Measurements from ENCODE around the gene DNAJB4.
"Not testable (repeated sequence)": the region's sequence is repeated elsewhere in the genome, so short reads cannot be mapped to it uniquely, and the experiment has no call there.

Gene DNAJB4

DNA sequence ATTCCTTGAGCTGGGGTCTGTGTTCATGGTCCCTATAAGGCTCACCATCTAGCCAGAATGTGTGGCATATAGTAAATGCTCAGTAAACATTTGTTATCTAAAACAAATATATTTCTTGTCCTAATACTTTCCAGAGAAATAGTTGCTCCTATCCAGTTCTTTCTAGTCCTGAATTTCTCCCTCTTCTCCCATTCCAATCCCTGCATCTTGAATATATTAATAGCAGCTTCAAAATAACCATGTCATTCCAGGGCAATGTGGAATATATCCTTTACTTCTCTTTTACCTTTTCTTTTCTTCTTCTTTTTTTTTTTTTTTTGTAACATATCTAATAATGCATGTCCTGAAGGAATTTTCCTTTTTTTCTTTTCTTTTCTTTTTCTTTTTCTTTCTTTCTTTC is 10.4 kb downstream of the DNAJB4 start:
- TF ChIP-seq, protein P1, sequence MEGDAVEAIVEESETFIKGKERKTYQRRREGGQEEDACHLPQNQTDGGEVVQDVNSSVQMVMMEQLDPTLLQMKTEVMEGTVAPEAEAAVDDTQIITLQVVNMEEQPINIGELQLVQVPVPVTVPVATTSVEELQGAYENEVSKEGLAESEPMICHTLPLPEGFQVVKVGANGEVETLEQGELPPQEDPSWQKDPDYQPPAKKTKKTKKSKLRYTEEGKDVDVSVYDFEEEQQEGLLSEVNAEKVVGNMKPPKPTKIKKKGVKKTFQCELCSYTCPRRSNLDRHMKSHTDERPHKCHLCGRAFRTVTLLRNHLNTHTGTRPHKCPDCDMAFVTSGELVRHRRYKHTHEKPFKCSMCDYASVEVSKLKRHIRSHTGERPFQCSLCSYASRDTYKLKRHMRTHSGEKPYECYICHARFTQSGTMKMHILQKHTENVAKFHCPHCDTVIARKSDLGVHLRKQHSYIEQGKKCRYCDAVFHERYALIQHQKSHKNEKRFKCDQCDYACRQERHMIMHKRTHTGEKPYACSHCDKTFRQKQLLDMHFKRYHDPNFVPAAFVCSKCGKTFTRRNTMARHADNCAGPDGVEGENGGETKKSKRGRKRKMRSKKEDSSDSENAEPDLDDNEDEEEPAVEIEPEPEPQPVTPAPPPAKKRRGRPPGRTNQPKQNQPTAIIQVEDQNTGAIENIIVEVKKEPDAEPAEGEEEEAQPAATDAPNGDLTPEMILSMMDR (conservative IDR thresholded peaks at IDR 0.05; ENCODE audit: low read depth, low read length) = no peak
- no peak overlapping the region for H3K4me3 ChIP-seq (ENCODE audit: low read length)
- DNase-seq (ENCODE audit: low read depth) = no peak

DNA sequence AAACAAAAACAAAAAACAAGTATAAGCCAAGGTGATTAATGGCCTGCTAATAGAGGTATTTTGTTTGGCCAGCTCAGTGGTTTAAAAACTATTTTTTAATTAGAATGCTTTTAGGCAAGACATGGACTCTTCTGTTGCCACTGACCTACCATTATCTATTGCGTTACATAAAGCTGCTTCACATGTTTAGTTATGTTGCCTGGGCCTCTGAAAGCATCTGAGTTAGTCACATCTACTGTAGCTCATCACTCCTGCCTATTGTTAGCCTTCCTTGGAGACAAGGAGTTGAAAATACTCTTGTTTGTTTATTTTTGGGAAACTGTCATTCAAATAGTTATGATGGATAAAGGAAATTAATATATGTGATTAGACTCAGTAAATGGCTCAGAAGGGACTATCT is 14.3 kb downstream of the DNAJB4 start:
- H3K4me3 ChIP-seq (ENCODE audit: low read length) = no peak overlapping the region
- no peak for DNase-seq (ENCODE audit: low read depth)
- TF ChIP-seq, protein P1 (conservative IDR thresholded peaks at IDR 0.05; ENCODE audit: low read depth, low read length) = no peak

DNA sequence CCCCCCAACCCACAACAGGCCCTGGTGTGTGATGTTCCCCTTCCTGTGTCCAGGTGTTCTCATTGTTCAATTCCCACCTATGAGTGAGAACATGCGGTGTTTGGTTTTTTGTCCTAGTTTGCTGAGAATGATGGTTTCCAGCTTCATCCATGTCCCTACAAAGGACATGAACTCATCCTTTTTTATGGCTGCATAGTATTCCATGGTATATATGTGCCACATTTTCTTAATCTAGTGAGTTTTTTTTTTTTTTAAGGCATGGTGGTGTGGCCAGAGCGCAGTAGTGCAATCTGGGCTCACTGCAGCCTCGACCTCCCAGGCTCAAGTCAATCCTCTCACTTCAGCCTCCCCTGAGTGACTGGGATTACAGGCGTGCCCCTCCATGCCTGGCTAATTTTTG is 16.4 kb downstream of the DNAJB4 start:
- H3K4me3 ChIP-seq (ENCODE audit: low read length); DNase-seq (ENCODE audit: low read depth): not testable (repeated sequence)

DNA sequence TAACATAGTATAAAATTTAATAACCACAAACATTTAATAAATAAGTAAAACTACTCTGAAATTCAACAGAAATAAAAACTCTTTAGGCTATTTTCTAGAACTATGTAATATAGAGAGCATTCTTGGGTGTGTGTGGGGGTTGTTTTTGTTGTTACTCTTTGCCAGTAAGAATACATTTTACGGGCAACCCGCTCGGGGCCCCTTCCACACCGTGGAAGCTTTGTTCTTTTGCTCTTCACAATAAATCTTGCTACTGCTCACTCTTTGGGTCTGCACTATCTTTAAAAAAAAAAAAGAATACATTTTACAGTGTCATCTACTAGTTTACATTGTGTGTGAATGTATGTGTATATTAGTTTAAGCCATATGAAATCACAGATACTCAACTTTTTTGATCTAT is 25.1 kb downstream of the DNAJB4 start:
- no peak overlapping the region for H3K4me3 ChIP-seq (ENCODE audit: low read length)
- TF ChIP-seq, protein P1 (conservative IDR thresholded peaks at IDR 0.05; ENCODE audit: low read depth, low read length) = no peak
- DNase-seq (ENCODE audit: low read depth) = no peak

DNA sequence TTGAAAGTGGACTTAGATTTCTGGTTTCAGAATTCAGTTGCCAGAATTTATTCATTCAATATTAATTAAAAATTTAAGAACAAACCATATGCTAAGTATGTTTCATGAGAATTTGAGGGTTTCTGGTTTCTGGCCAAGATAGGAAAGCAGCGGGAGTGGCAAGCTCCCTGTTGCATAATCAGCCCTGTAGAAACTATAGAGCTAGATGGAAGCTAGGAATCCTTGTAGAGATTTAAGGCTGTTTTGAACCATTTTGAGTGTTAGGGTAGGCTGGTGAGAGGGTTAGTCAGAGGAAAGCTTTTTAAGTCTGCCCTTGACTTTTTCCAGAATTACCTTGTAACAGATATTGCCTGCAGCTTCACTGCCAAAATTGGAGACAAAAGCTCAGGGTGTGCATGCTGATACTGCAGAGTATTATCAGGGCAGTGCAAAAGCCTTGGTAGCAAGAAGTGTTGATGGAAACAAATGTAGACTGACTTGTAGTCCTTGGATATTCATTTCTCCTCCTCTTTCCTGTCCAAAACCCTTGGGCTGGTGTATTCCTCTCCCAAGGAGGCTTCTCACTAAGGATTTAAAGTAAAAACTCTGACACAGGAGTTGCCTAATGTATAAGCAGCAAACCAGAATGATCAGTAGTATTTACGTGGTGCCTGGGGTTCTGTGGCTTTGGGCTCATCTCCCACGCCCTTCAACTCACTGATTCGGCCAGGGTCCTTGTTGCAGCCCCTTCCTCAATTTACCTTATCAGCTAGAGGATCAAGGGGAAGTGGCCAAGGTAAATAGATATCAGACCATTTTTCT is 28.5 kb downstream of the DNAJB4 start:
- H3K4me3 ChIP-seq (ENCODE audit: low read length) = no peak overlapping the region
- DNase-seq (ENCODE audit: low read depth) = no peak
- TF ChIP-seq, protein P1 (conservative IDR thresholded peaks at IDR 0.05; ENCODE audit: low read depth, low read length) = no peak

DNA sequence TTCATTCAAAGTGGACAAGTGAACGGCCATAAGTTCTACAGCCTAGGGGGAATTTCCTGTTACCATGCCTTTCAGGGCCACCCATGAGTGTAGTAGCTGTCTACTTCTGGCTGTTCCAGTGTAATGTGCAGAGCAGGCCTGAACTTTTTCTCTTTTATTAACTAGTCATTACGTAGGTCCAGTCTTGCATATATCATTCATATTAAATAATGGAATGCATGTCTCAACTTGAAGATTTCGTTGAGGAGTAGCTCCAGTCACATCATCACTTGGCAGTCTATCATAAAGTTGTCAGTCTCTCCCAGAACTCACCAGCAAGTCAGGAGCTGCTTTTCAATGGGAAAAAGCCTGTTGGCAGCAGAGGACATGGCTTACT is 29.0 kb downstream of the DNAJB4 start:
- no peak overlapping the region for H3K4me3 ChIP-seq (ENCODE audit: low read length)
- DNase-seq (ENCODE audit: low read depth) = no peak
- TF ChIP-seq, protein P1 (conservative IDR thresholded peaks at IDR 0.05; ENCODE audit: low read depth, low read length) = no peak

DNA sequence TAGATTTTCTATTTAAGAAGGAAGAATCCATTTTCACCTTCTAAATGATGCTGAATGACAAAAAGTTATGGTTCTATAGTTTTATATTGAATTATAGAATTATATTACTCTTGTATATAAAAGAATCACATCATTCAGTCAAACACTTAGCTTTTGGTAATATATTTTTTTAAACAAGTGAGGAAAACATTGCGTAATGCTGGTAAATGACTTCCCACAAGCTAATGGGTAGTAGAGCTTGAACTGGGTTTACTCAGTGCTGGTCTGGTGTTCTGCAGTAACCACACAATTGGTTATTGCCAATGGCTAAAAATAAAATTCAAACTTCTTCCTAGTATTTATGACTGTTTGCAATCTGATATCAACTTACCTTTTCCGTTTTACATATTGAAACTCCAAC is 30.4 kb downstream of the DNAJB4 start:
- no peak for DNase-seq (ENCODE audit: low read depth)
- TF ChIP-seq, protein P1 (conservative IDR thresholded peaks at IDR 0.05; ENCODE audit: low read depth, low read length) = no peak
- H3K4me3 ChIP-seq (ENCODE audit: low read length) = no peak overlapping the region

Measured in retinal pigment epithelial cell (primary cell).